Measurements from ENCODE around the gene ADAMTS2. TPM values are rescaled to one million over a fixed set of nuclear protein-coding genes. Genes with fewer than 3 reads are reported as not detected.

The ADAMTS2 gene
- total RNA-seq, 1 experiment from 2014 or later: 1.7 TPM

- Histone ChIP-seq H3K27me3 (ENCODE audit: control insufficient read depth, insufficient read depth, low read length) (no peaks in the 10 kb centered on the region; the same call in 1 of the 2 replicates), H3K36me3 (replicated peaks; ENCODE audit: control insufficient read depth, insufficient read depth, low read length) (no peaks in the 10 kb centered on the region), H3K4me3 (ENCODE audit: insufficient read depth, low read depth, low read length) (no peak overlapping the region)
- peak; percentile 74 for DNase-seq
Observed at GRCh38 chr5:179362355-179362754, 17.1 kb upstream of the ADAMTS2 start.

DNA sequence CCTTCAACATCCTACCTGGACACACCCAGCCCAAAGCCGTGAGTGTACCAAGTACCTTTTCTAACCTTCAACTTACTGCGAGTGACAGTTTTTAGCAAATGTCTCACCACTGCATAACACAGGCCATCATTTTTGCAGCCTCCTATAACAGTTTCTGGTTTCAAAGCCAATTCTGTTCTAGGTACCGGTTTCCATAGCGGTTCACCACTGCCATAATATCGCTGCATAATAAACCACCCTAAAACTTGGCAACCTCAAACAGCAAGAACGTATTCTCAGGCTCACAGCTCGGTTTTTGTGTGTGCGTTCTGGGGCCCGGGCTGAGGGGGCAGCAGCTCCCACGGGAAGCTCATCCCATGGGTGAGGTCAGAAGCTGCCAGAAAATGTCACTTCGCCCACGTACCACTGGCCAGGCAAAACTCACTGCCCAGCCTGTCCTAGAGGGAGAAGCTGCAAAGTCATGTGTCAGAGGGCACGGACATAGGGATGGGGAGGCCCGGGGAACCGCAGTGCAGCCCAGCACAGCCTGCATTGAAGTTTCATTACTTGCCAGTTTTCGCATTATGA is 15.9 kb upstream of the ADAMTS2 start:
- Histone ChIP-seq H3K36me3 (replicated peaks; ENCODE audit: control insufficient read depth, insufficient read depth, low read length) (no peaks in the 10 kb centered on the region), H3K4me3 (ENCODE audit: insufficient read depth, low read depth, low read length) (no peak overlapping the region), H3K27me3 (ENCODE audit: control insufficient read depth, insufficient read depth, low read length) (no peaks in the 10 kb centered on the region; the same call in 1 of the 2 replicates)
- DNase-seq: peak; percentile 60

DNA sequence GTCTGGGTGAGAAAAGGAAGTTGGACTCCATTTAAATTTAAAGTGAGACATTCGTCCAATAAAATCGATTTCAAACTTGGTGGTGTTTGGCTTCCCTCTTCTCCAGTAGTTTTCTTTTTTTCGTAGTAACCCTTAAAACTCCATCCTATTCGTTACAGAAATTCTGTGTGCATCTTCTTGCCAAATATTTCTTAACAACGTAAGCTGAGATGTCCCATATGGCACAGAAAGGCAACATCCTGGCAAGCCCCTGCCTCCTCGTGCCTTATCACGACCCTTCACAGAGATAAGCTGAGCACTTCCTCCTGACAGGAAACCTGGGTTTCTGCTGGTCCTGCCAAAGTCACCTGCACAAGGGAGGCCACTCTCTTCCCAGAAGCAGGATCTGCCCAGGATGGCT is 11.8 kb upstream of the ADAMTS2 start:
- DNase-seq: no peak
- Histone ChIP-seq H3K4me3 (ENCODE audit: insufficient read depth, low read depth, low read length) (no peak overlapping the region), H3K36me3 (replicated peaks; ENCODE audit: control insufficient read depth, insufficient read depth, low read length) (no peaks in the 10 kb centered on the region), H3K27me3 (ENCODE audit: control insufficient read depth, insufficient read depth, low read length) (no peaks in the 10 kb centered on the region; the same call in 1 of the 2 replicates)

GRCh38 chr5:179355976-179356974 is 11.0 kb upstream of the ADAMTS2 start:
- Histone ChIP-seq H3K36me3 (replicated peaks; ENCODE audit: control insufficient read depth, insufficient read depth, low read length) (no peaks in the 10 kb centered on the region), H3K27me3 (ENCODE audit: control insufficient read depth, insufficient read depth, low read length) (no peaks in the 10 kb centered on the region; the same call in 1 of the 2 replicates), H3K4me3 (ENCODE audit: insufficient read depth, low read depth, low read length) (no peak overlapping the region)
- no peak for DNase-seq

- Histone ChIP-seq H3K36me3 (replicated peaks; ENCODE audit: control insufficient read depth, insufficient read depth, low read length) (no peaks in the 10 kb centered on the region), H3K4me3 (ENCODE audit: insufficient read depth, low read depth, low read length) (no peak overlapping the region)
Observed at GRCh38 chr5:179354305-179354882, 9.1 kb upstream of the ADAMTS2 start.

DNA sequence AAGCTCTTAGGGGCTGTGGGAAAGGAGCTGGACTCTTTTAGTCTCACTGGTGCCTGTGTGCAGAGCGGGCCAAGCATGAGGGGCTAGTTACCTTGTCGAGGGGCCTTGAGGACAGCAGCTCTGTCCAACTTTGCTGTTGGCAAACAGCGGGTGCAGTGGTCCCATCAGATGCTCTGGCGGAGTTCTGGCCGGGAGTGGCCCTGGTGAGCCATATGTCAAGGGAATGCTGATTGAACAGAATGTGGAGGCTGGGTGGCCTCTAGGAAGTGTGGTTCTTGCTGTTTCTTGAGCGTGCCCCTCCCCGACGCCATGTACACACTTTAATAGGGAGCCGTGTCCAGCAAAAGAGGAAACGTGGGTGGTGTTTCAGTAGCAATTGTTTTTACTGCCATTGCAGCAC is 3.6 kb upstream of the ADAMTS2 start:
- Histone ChIP-seq H3K4me3 (ENCODE audit: insufficient read depth, low read depth, low read length) (no peak overlapping the region), H3K27me3 (ENCODE audit: control insufficient read depth, insufficient read depth, low read length) (peaks cover 28% of the 10 kb centered on the region), H3K36me3 (replicated peaks; ENCODE audit: control insufficient read depth, insufficient read depth, low read length) (no peaks in the 10 kb centered on the region)
- no peak for DNase-seq

More at GRCh38 chr5:179354305-179354882, 9.1 kb upstream of the ADAMTS2 start:
- no peaks in the 10 kb centered on the region; the same call in 1 of the 2 replicates for H3K27me3 ChIP-seq (ENCODE audit: control insufficient read depth, insufficient read depth, low read length)
- DNase-seq: no peak

- Histone ChIP-seq H3K27me3 (ENCODE audit: control insufficient read depth, insufficient read depth, low read length) (peaks cover 36% of the 10 kb centered on the region), H3K4me3 (ENCODE audit: insufficient read depth, low read depth, low read length) (no peak overlapping the region), H3K36me3 (replicated peaks; ENCODE audit: control insufficient read depth, insufficient read depth, low read length) (no peaks in the 10 kb centered on the region)
- no peak for DNase-seq
Observed at GRCh38 chr5:179348011-179348530, 2.8 kb upstream of the ADAMTS2 start.

DNA sequence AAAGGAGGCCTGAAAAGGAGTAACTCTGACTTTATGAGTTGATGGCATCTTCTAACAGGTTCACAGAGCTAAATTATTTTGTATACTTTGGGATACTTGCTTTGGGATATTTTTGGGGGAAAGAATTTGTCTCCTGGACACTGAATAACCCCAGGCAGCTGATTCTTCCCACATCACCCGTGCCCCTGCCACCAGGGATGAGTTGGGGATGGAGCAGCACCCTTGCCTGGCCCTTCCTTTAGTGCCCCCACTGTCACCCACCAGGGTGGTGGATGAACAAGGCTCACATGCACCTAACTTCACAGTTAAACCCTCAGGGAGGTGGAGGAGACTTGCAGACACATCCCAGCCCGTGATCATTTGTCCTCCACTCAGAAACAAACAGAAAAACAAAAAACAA is 2.3 kb upstream of the ADAMTS2 start:
- no peak for DNase-seq
- H3K4me3 ChIP-seq (ENCODE audit: insufficient read depth, low read depth, low read length): no peak overlapping the region
- H3K27me3 ChIP-seq (ENCODE audit: control insufficient read depth, insufficient read depth, low read length): peaks cover 41% of the 10 kb centered on the region
- H3K36me3 ChIP-seq (replicated peaks; ENCODE audit: control insufficient read depth, insufficient read depth, low read length): no peaks in the 10 kb centered on the region

DNA sequence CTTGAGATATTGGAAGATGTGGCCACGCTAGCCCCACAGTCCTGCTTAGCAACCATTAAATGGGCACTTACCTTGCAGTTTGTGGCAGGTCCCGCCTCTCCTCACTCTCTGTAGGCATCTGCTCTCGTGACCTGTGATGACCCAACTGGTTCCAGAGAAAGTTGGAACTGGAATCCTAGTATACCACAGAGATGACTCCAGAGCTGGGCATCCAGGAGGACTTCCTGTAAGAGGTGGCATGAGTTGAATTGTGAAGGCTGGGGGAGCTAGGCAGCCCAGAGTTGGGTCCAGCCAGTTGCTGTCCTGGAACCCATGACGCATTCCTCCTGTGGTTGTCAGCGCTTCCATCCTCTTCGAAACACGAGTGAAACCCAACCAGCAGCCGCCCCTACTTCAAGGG is 1.6 kb upstream of the ADAMTS2 start:
- no peak for DNase-seq
- H3K4me3 ChIP-seq (ENCODE audit: insufficient read depth, low read depth, low read length): no peak overlapping the region
- peaks cover 42% of the 10 kb centered on the region for H3K27me3 ChIP-seq (ENCODE audit: control insufficient read depth, insufficient read depth, low read length)
- H3K36me3 ChIP-seq (replicated peaks; ENCODE audit: control insufficient read depth, insufficient read depth, low read length): no peaks in the 10 kb centered on the region

DNA sequence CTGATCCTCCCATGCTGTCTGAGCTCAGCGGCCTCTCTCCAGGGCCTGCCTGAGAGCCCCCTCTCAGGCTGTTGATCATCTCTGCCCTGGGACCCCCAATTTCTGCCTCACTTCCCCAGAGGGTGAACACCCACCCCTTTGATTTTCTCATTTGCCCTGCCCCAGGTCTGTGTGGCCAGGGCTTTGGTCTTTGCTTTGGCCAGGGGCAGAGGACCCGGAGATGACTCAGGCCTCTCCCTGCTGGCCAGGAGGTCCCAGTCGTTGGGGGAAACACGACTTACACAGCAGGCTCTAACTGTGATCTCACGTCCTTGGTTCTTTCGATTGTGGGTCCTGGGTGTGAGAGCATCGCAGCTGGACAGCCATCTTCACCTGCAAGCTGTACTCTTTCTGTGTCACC is 1.1 kb upstream of the ADAMTS2 start:
- no peak for DNase-seq
- Histone ChIP-seq H3K4me3 (ENCODE audit: insufficient read depth, low read depth, low read length) (no peak overlapping the region), H3K36me3 (replicated peaks; ENCODE audit: control insufficient read depth, insufficient read depth, low read length) (no peaks in the 10 kb centered on the region), H3K27me3 (ENCODE audit: control insufficient read depth, insufficient read depth, low read length) (peaks cover 45% of the 10 kb centered on the region)

- H3K27me3 ChIP-seq (ENCODE audit: control insufficient read depth, insufficient read depth, low read length): peaks cover 45% of the 10 kb centered on the region
- no peak for DNase-seq
- peak overlapping the region; percentile 68 for H3K4me3 ChIP-seq (ENCODE audit: insufficient read depth, low read depth, low read length)
- H3K36me3 ChIP-seq (replicated peaks; ENCODE audit: control insufficient read depth, insufficient read depth, low read length): no peaks in the 10 kb centered on the region
Observed at GRCh38 chr5:179345183-179345432, 153 bp downstream of the ADAMTS2 start.

DNA sequence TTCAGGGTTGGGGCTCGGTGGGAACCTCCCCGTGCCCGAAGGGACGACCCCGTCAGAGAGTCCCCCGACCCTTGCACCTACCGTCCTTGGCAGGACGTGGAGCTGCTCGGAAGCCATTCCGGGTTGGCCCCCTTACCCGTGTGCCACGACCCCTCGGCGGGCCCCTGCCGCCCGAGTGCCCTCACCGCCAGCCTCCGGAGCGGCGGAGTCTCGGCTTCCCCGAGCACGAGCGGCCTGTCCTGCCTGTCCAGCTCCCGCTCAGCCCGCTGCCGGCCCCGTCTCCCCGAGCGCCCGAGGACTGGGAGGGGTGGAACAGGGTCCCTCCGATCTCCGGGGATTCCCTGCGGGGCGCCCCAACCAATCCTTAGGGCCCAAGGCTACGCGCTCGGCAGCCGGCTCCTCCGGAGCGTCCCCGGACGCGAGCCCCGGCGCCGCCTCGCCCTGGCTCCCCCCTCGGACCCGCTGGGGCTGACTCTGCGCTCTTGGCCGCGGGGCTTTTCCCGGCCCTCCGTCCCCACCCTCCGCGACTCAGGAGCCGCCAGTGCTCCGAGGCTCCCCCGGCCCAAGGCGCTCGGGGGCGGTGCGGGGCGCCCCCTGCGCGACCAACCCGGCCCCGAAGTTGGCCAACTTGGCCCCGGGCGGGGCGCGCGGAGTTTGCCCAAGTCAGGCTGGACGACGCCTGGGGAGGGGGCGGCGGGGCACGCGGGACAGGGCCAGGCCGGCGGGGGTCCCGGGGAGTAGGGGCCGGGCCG is 654 bp downstream of the ADAMTS2 start:
- DNase-seq: peak; percentile 84
- Histone ChIP-seq H3K27me3 (ENCODE audit: control insufficient read depth, insufficient read depth, low read length) (peaks cover 45% of the 10 kb centered on the region), H3K4me3 (ENCODE audit: insufficient read depth, low read depth, low read length) (peak overlapping the region; percentile 68), H3K36me3 (replicated peaks; ENCODE audit: control insufficient read depth, insufficient read depth, low read length) (no peaks in the 10 kb centered on the region)

DNA sequence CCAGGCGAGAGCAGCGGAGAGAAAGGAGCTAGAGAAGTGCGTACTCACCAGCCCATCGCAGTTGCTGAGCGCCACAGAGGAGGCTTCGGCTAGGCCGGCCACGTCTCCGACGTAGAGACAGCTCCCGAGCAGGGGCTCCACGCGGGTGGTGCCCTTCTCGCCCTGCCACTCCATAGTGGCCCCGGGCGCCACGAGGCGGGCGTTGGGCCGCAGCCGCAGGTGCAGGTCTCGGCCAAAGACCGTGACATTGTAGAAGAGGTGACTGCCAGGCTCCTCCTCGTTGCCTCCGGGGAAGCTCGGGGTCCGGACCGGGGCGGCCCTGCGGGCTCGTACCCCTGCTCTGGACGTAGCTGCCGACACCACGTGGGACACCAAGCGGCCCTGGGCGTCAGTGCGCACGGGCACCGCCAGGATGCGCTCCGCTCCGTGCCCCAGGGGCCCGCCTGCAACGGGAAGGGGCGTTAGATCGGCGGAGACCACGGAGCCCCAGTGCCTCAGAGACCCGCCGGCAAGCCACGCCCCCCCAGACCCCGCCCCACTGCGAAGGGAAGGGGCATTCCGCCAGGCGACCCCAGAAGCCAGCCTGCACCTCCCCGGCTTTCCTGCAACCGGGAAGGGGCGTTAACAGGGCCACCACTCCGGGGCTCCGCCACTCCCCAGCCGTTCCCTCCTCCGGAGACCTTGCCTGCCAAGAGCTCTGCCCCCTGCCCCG is 1.4 kb downstream of the ADAMTS2 start:
- peaks cover 45% of the 10 kb centered on the region for H3K27me3 ChIP-seq (ENCODE audit: control insufficient read depth, insufficient read depth, low read length)

More for the DNA sequence above, 1.4 kb downstream of the ADAMTS2 start:
- Histone ChIP-seq H3K4me3 (ENCODE audit: insufficient read depth, low read depth, low read length) (peak overlapping the region; percentile 68), H3K36me3 (replicated peaks; ENCODE audit: control insufficient read depth, insufficient read depth, low read length) (no peaks in the 10 kb centered on the region)
- peak; percentile 97 for DNase-seq

Data from H7 (cell line).